GM21737 (cell line): ENCODE measurements around the gene FN3K.
"Not testable (repeated sequence)": the region's sequence is repeated elsewhere in the genome, so short reads cannot be mapped to it uniquely, and the experiment has no call there.

Source experiments
- ATAC-seq: cut with Tn5 transposase; IDR thresholded peaks from one replicate; pipeline ENCODE4 v1.9.1; 2021; ENCODE audit warnings: mild to moderate bottlenecking, moderate library complexity; ENCODE audit not compliant: unreplicated experiment

Gene FN3K

DNA sequence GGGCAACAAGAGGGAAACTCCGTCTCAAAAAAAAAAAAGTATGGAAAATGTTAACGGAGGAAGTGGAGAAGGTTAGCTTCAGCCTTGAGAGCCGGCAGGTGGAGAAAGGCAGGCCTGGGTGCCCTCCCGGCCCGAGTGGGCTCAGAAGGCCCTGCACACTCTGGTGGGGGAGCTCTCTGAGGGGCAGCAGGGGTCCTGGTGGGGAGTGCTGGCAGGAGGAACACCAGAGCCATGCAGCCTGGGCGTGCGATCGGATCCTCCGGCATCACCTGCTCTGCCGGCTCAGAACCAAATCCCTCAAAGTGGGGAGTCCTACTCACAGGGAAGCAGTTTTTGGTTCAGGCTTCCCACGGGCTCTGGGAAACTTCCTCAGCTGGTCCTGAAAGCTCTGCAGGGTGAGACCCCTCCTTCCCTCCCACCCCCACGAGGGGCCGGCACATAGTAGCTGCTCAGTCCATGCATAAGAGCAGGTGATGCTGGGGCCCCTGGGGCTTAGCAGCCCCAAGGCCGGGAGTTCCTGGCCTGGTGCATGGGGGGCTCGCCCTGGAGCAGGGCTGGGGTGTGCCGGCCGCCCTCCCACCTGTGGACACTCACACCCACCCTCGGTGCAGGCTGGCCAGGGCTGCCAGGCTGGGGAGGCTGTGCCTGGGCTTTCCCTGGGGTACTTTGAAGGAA, 1.2 kb downstream of the FN3K start:
- no peak for ATAC-seq

DNA sequence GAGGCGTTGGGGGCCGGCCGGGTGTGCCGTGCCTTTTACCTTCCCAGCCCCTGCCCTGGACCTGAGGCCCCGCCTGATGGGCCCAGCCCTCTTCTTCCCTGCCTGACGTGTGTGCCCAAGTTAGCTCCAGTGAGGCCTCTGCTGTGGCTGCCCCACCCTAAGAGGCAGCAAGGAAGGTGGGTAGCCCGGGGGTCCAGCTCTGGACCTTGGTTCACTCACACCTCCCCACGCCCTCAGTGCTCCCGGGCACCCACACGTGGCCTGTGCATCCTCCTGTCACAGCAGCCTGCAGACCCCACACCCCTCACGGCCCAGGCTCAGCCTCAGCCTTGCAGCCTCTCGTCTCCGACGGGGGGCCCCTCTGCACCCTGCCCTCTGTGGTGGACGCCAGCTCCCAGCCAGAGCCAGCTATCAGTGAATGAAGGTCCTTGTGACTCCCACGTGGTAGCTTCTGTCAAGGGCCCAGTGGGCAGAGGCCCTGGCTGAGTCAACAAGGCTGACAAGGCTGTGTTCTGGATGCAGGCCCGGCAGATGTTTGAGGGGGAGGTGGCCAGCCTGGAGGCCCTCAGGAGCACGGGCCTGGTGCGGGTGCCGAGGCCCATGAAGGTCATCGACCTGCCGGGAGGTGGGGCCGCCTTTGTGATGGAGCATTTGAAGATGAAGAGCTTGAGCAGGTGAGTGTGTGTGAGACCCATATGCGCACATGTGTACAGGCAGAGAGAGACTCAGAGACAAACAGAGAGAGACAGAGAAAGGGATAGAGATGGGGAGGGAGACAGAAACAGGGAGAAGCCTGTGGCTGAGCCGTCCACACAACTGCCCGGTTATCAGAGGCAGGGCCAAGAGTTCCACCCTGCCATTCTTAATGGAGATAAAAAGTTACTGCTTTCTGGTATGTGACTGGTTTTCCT, 2.8 kb downstream of the FN3K start:
- ATAC-seq: no peak

- ATAC-seq: no peak
These were observed 5.7 kb downstream of the FN3K start for GRCh38 chr17:82740906-82741759.

DNA sequence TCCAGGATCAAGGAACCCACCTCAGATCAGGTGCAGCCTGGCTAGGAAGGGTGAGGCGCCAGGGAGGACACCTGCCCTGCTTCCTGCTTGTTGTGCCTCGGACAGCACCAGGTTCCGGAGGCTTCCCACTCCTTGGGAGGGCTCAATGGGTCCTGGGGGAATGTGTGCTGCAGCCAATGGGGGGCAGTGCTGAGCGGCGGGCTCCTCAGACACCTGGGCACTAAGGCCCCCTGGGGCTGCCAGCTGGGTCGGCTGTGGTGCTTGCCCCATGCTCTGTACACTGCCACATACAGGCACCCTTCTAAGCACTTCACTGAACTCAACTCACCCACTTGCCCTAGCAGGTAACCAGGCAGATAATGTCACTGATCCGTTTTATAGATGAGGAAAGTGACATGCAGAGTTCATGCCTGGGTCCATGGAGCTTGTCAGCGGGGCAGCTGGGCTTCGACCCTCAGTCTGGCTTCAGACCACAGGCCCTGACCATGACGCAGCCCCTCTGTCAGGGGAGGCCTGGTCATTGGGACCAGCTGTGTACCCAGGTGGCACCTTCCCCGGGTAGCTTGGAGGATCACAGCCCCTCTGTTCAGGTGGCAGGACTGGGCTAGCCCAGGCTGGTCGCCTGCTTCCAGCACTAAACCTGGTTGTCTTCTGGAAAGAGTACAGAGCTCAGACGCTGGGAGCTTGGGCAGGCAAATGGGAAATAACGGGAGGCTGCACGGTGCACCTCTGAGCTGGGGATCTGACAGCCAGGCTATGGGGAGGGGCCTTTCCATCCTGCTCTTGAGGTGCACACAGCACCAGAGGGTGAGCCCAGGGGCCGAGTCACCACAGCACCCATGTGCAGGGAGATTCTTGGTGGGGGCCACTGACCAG, 8.2 kb downstream of the FN3K start:
- no peak for ATAC-seq

DNA sequence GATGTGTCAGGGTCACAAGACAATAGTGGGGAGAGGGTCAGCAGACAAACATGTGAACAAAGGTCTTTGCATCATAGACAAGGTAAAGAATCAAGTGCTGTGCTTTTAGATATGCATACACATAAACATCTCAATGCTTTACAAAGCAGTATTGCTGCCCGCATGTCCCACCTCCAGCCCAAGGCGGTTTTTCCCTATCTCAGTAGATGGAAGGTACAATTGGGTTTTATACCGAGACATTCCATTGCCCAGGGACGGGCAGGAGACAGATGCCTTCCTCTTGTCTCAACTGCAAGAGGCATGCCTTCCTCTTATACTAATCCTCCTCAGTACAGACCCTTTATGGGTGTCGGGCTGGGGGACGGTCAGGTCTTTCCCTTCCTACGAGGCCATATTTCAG, 9.3 kb downstream of the FN3K start:
- not testable (repeated sequence) for ATAC-seq

DNA sequence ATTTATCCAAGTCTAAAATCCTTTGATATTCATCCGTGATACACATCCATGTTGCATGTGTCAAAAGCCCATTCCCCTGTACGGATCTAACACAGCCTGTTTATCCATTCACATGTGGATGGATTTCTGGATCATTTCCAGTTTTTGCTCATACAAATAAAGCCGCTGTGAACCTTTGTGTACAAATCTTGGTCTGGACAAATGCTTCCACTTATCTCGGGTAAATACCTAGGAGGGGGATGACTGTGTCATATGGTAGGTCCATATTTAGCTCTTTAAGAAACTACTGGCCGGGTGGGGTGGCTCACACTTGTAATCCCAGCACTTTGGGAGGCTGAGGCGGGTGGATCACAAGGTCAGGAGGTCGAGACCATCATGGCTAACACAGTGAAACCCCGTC, 10.1 kb downstream of the FN3K start:
- ATAC-seq: no peak

- ATAC-seq: no peak
These were observed 13.3 kb downstream of the FN3K start for GRCh38 chr17:82748756-82749155.

GRCh38 chr17:82750241-82750908, 15.0 kb downstream of the FN3K start:
- no peak for ATAC-seq

GRCh38 chr17:82751171-82751570, 15.8 kb downstream of the FN3K start:
- peak; percentile 24 for ATAC-seq

GRCh38 chr17:82751571-82752370, 16.4 kb downstream of the FN3K start, which contains the start of gene TBCD:
Gene TBCD, plus strand, starts transcription at chr17:82752065. Its CDS starts 129 bp downstream, at chr17:82752194.
- ATAC-seq: peak; percentile 71

DNA sequence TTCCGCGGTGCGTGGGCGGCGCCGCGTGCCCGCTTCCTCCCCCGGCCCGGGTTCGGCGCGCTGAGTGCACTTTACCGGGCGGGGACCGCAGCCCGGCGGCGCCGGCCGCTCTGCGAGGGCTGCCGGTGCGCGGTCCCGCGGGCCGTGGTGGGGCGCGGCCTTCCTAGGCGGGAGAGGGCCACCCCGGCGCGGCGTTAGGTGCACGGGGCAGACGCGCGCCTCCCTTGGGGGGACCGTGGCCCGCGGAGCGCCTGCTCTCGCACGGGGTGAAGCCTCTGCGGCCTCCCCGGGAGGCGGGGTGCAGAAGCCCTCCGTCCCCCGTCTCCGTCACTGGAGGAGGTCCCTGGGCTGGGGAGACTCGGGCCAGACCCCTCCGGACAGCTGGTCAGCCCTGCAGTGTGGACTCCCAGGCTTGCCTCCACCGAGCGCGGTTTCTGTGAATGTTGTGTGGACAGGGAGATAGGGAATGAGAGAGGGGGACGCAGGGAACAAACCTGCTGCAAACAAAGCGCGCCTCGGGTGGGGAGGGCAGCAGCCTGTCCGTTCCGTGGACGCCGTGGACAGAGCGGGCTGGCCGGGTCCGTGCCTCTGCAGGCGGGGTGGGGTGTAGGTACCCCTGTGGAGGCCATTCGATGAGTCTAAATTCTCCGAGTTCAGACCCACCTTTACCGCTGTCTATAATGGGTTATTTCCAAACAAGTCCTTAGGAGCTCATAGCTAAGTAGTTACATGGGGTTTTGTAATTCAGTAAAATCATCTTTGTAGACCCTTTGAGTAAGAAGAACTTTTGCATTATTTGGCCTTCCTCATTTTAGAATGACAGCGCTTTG, 17.2 kb downstream of the FN3K start:
- peak; percentile 25 for ATAC-seq

DNA sequence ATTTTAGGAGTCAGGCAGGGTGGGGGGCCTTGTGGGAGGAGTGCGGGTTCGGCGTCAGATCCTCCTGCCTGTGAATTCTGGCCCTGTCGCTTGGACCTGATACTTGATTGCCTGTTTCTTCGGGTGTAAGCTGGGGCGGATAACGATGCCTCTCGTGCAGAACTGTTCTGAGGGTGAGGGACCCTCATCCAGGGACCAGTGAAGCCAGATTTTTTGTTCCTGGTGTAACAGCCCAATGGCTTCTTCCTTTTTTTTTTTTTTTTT, 17.7 kb downstream of the FN3K start:
- no peak for ATAC-seq

DNA sequence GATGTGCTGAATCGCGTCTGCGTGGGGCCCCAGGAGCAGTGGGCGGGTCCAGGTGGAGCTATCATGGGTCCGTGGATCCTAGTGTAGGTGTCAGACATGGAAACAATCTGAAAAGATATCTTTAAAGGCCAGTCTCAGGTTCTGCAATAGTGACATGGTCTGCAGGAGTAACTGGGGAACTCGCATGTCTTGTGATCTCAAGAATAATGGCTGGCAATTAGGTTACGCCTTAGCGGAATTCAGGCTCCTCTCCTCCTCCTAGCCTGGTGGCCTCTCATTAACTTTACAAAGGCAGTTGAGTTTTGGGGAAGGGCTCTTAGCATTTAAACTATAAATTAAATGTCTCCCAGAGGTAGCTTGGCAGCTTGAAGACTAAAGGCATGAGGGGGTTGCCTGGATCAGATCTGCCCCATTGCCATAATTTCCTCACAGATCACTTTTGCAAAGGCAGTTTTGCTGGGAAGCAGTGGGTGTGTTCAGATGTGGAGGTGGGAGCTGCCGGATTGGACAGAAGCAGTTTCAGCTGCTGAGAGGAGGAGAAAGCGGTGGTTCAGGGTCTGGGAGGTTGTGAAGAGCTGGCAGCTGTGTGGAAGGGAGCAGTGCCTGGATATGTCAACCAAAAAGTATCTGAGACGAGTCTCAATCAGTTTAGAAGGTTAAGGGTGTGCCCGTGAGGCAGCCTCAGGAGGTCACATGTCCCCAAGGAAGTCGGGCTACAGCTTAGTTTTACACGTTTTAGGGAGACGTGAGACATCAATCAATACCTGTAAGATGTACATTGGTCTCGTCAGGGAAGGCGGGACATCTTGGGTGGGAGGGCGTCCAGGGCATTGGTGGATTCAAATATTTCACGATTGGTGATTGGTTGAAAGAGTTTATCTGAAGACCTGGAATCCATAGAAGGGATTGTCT, 19.1 kb downstream of the FN3K start:
- no peak for ATAC-seq

DNA sequence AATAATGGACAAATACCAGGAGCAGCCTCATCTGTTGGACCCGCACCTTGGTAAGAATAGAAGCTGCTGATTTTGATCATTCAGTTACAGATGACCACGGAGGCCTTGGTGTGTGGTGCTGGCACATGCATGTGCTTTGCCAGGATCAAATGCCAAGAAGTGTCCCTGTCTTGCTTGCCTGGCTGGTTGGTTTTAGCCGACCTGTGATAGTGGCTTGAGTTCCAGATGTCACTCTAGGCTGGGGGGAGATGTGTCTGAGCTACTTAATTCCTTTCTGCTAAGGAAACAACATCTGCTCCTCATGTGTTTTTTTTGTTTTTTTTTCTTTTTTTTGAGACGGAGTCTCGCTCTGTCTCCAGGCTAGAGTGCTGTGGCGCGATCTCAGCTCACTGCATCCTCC, 20.8 kb downstream of the FN3K start:
- ATAC-seq: no peak

DNA sequence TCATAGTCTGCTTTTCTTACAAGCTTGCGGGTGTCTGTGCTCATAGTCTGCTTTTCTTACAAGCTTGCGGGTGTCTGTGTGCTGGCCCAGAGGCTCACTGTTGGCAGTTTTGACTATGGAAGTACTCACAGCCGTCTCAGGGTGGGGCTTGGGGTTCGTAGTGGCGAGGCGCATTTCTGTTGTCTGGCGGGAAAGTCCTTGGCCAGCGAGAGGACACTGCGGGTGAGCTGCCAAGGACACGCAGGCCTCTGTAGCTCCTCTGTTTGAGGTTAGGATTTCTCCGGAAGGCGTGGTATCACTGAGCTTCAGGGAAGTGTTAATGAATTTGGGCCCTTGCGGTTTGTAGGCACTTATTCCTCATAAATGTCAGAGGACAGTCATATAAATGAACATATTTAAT, 30.0 kb downstream of the FN3K start:
- no peak for ATAC-seq

GRCh38 chr17:82767041-82767754, 31.8 kb downstream of the FN3K start:
- no peak for ATAC-seq

GRCh38 chr17:82769041-82769440, 33.6 kb downstream of the FN3K start:
- no peak for ATAC-seq
